ENCODE data around the gene RNF224.

RNF224 gene

GRCh38 chr9:137198051-137198901 is 29.0 kb upstream of the RNF224 start:
- DNase-seq (ENCODE audit: insufficient read length, low spot score) (no peak), FAIRE-seq (no peak)
- TF ChIP-seq PAX5 (IDR thresholded peaks at IDR 0.05; ENCODE audit: insufficient read depth, low read length, severe bottlenecking): no peak
- TF ChIP-seq POLR2AphosphoS5 (IDR thresholded peaks at IDR 0.05; ENCODE audit: low read depth, low read length): no peak
- no peak for TF ChIP-seq POLR2A (IDR thresholded peaks at IDR 0.05; ENCODE audit: low read depth, low read length)
- TF ChIP-seq TAF1 (IDR thresholded peaks at IDR 0.05; ENCODE audit: low read depth, low read length): no peak
- TF ChIP-seq SPI1 (IDR thresholded peaks at IDR 0.05; ENCODE audit: low read depth, low read length): no peak
- TF ChIP-seq POU2F2 (IDR thresholded peaks at IDR 0.05; ENCODE audit: low read depth, low read length): no peak

- DNase-seq (ENCODE audit: insufficient read length, low spot score): no peak
- no peak for FAIRE-seq
- TF ChIP-seq POLR2AphosphoS5 (IDR thresholded peaks at IDR 0.05; ENCODE audit: low read depth, low read length): no peak
These were observed 28.4 kb upstream of the RNF224 start for GRCh38 chr9:137198902-137199283.

- DNase-seq (ENCODE audit: insufficient read length, low spot score): no peak
- TF ChIP-seq SPI1 (IDR thresholded peaks at IDR 0.05; ENCODE audit: low read depth, low read length) (no peak), TAF1 (IDR thresholded peaks at IDR 0.05; ENCODE audit: low read depth, low read length) (no peak), POLR2A (IDR thresholded peaks at IDR 0.05; ENCODE audit: low read depth, low read length) (no peak), PAX5 (IDR thresholded peaks at IDR 0.05; ENCODE audit: insufficient read depth, low read length, severe bottlenecking) (no peak), POU2F2 (IDR thresholded peaks at IDR 0.05; ENCODE audit: low read depth, low read length) (no peak), POLR2AphosphoS5 (IDR thresholded peaks at IDR 0.05; ENCODE audit: low read depth, low read length) (no peak)
- no peak for FAIRE-seq
These were observed 27.7 kb upstream of the RNF224 start for GRCh38 chr9:137199411-137200121.

- DNase-seq (ENCODE audit: insufficient read length, low spot score) (peak; percentile 100), FAIRE-seq (peak; percentile 99)
- TF ChIP-seq POLR2A (IDR thresholded peaks at IDR 0.05; ENCODE audit: low read depth, low read length) (peak; percentile 80), SPI1 (IDR thresholded peaks at IDR 0.05; ENCODE audit: low read depth, low read length) (peak; percentile 63), POLR2AphosphoS5 (IDR thresholded peaks at IDR 0.05; ENCODE audit: low read depth, low read length) (peak; percentile 70; the same call in 1 of the 2 replicates), POU2F2 (IDR thresholded peaks at IDR 0.05; ENCODE audit: low read depth, low read length) (no peak), TAF1 (IDR thresholded peaks at IDR 0.05; ENCODE audit: low read depth, low read length) (peak; percentile 88), PAX5 (IDR thresholded peaks at IDR 0.05; ENCODE audit: insufficient read depth, low read length, severe bottlenecking) (peak; percentile 91)
These were observed 26.7 kb upstream of the RNF224 start, which contains the start of gene TPRN for GRCh38 chr9:137200311-137201204. TSS of gene TPRN (minus strand) at chr9:137200741. CDS start at chr9:137200711, 30 bp downstream.

GRCh38 chr9:137201205-137201868 is 26.0 kb upstream of the RNF224 start:
- TF ChIP-seq PAX5 (IDR thresholded peaks at IDR 0.05; ENCODE audit: insufficient read depth, low read length, severe bottlenecking) (no peak), SPI1 (IDR thresholded peaks at IDR 0.05; ENCODE audit: low read depth, low read length) (no peak), POLR2A (IDR thresholded peaks at IDR 0.05; ENCODE audit: low read depth, low read length) (peak; percentile 30; the same call in 1 of the 2 replicates), POLR2AphosphoS5 (IDR thresholded peaks at IDR 0.05; ENCODE audit: low read depth, low read length) (no peak), TAF1 (IDR thresholded peaks at IDR 0.05; ENCODE audit: low read depth, low read length) (no peak), POU2F2 (IDR thresholded peaks at IDR 0.05; ENCODE audit: low read depth, low read length) (0 out of 2 replicates have a peak, but pooled peaks have one; percentile 9)
- no peak for FAIRE-seq
- no peak for DNase-seq (ENCODE audit: insufficient read length, low spot score)

GRCh38 chr9:137202966-137203365 is 24.3 kb upstream of the RNF224 start:
- no peak for DNase-seq (ENCODE audit: insufficient read length, low spot score)
- FAIRE-seq: no peak
- TF ChIP-seq POU2F2 (IDR thresholded peaks at IDR 0.05; ENCODE audit: low read depth, low read length): no peak
- TF ChIP-seq SPI1 (IDR thresholded peaks at IDR 0.05; ENCODE audit: low read depth, low read length): no peak
- TF ChIP-seq PAX5 (IDR thresholded peaks at IDR 0.05; ENCODE audit: insufficient read depth, low read length, severe bottlenecking): no peak
- no peak for TF ChIP-seq TAF1 (IDR thresholded peaks at IDR 0.05; ENCODE audit: low read depth, low read length)

GRCh38 chr9:137204731-137205125 is 22.6 kb upstream of the RNF224 start:
- TF ChIP-seq POLR2AphosphoS5 (IDR thresholded peaks at IDR 0.05; ENCODE audit: low read depth, low read length) (no peak), PAX5 (IDR thresholded peaks at IDR 0.05; ENCODE audit: insufficient read depth, low read length, severe bottlenecking) (no peak), TAF1 (IDR thresholded peaks at IDR 0.05; ENCODE audit: low read depth, low read length) (no peak), SPI1 (IDR thresholded peaks at IDR 0.05; ENCODE audit: low read depth, low read length) (no peak), POU2F2 (IDR thresholded peaks at IDR 0.05; ENCODE audit: low read depth, low read length) (no peak), POLR2A (IDR thresholded peaks at IDR 0.05; ENCODE audit: low read depth, low read length) (no peak)
- DNase-seq (ENCODE audit: insufficient read length, low spot score): no peak
- no peak for FAIRE-seq

- FAIRE-seq (peak; percentile 95), DNase-seq (ENCODE audit: insufficient read length, low spot score) (peak; percentile 100)
- TF ChIP-seq TAF1 (IDR thresholded peaks at IDR 0.05; ENCODE audit: low read depth, low read length) (peak; percentile 64), PAX5 (IDR thresholded peaks at IDR 0.05; ENCODE audit: insufficient read depth, low read length, severe bottlenecking) (peak; percentile 7), POLR2A (IDR thresholded peaks at IDR 0.05; ENCODE audit: low read depth, low read length) (peak; percentile 84), POU2F2 (IDR thresholded peaks at IDR 0.05; ENCODE audit: low read depth, low read length) (peak; percentile 74; the same call in 1 of the 2 replicates), SPI1 (IDR thresholded peaks at IDR 0.05; ENCODE audit: low read depth, low read length) (no peak), POLR2AphosphoS5 (IDR thresholded peaks at IDR 0.05; ENCODE audit: low read depth, low read length) (peak; percentile 49; the same call in 1 of the 2 replicates)
These were observed 21.9 kb upstream of the RNF224 start, which contains the start of the genes NDOR1 and TMEM203 for GRCh38 chr9:137205126-137206069. TSS of gene NDOR1 (plus strand) at chr9:137205700. CDS start at chr9:137205778, 78 bp downstream. TSS of gene TMEM203 (minus strand) at chr9:137205648. CDS start at chr9:137205414, 234 bp downstream.
